Heart left ventricle (tissue), 16 donors: Measurements from ENCODE around the gene DYSF. TPM values are rescaled to one million over a fixed set of nuclear protein-coding genes. Genes with fewer than 3 reads are reported as not detected.

Experiments used
- ATAC-seq, 4 donors: fragments of 200-7000 bp; cut with Tn5 transposase; one replicate each; pipeline ENCODE4 v1.9.1; 2020 to 2022; ENCODE audit warnings: moderate library complexity in 4 of 4, mild to moderate bottlenecking in 3 of 4, moderate number of reproducible peaks in 1 of 4
- DNase-seq, 5 donors: peaks; one replicate each; pipeline ENCODE4 v3.0.0-alpha.2; 2020
- H3K27ac ChIP-seq, 12 donors: fragments of 200-600 bp; sonication (generic) in 4 of 12; one replicate each; pipeline versions ENCODE4 v1.5.0 to v1.8.0; 2016 to 2022; ENCODE audit warnings: mild to moderate bottlenecking in 2 of 12
- H3K27me3 ChIP-seq, 9 donors: fragments of 200-600 bp; sonication (generic) in 2 of 9; one replicate each; pipeline versions ENCODE4 v1.5.1 to v1.8.0; 2016 to 2022; ENCODE audit warnings: mild to moderate bottlenecking in 3 of 9
- H3K36me3 ChIP-seq, 9 donors: fragments of 200-600 bp; sonication (generic) in 2 of 9; one replicate each; pipeline versions ENCODE4 v1.5.0 to v1.8.0; 2018 to 2022; ENCODE audit warnings: mild to moderate bottlenecking in 2 of 9
- H3K4me1 ChIP-seq, 12 donors: fragments of 200-600 bp; sonication (generic) in 4 of 12; one replicate each; pipeline versions ENCODE4 v1.5.0 to v1.8.0; 2016 to 2022; ENCODE audit warnings: mild to moderate bottlenecking in 3 of 12
- H3K4me3 ChIP-seq, 12 donors: fragments of 200-600 bp; sonication (generic) in 4 of 12; one replicate each; pipeline versions ENCODE4 v1.5.0 to v1.8.0; 2017 to 2022; ENCODE audit warnings: mild to moderate bottlenecking in 9 of 12, moderate library complexity in 4 of 12
- H3K9me3 ChIP-seq, 12 donors: fragments of 200-600 bp; sonication (generic) in 4 of 12; one replicate each; pipeline versions ENCODE4 v1.5.0 to v1.8.0; 2016 to 2022; ENCODE audit warnings: mild to moderate bottlenecking in 1 of 12
- POLR2A ChIP-seq, 2 donors: fragments of 450-650 bp; IDR thresholded peaks; one replicate each; pipeline ENCODE4 v1.6.1; 2017; ENCODE audit warnings: antibody characterized with exemption in 2 of 2, mild to moderate bottlenecking in 2 of 2, moderate library complexity in 2 of 2
- WGBS, 4 donors: extraction: QIAGEN DNeasy Blood & Tissue Kit in 2 of 4; methylation state at CpG; one replicate each; pipeline versions ENCODE4 v1.1.5 to v1.1.7; 2013 to 2018; 5-methylcytosine and 5-hydroxymethylcytosine counted together
- intact Hi-C, 10 donors: fragments of 100-400 bp; cut with DNase I; formaldehyde crosslinking; loops; one replicate each; pipeline versions ENCODE4 v1.11.1 to v1.14.2; 2022
- polyA plus RNA-seq, 2 donors: library from polyadenylated mRNA; stranded (reverse); fragments of 200-250 nt; gene quantifications; one replicate each; pipeline ENCODE4 v1.2.3, GENCODE V29; 2013
- total RNA-seq, 9 donors: library from RNA; depleted of rRNA in 2 of 9; stranded (reverse); fragments of >200 nt in 2 of 9; fragmentation: NEBNext Ultra II Directional in 3 of 9; extraction: Animal tissue kit (Norgen Biotek cat#: 25700) in 3 of 9; gene quantifications; one replicate each; pipeline versions ENCODE4 v1.1.0 to v1.2.4, GENCODE V29; 2016 to 2023
- TF ChIP-seq, protein P1 (sequence below), 12 donors: fragments of 200-600 bp; sonication (generic) in 4 of 12; IDR thresholded peaks; one replicate each; pipeline versions ENCODE4 v1.5.0 to v1.8.0; 2018 to 2022; ENCODE audit warnings: antibody characterized with exemption in 12 of 12, mild to moderate bottlenecking in 5 of 12
- donor health status: ischemic (EF 13 %, LVEDD 7.1; RV severe dilation, severe dysfunction).
- donor health status: healthy with polysubstance abuse.
- donor health status: DM: no; HTN: yes; CAD: no.
- donor health status: DM: no; HTN: no; CAD: no.
- donor health status: ischemic (EF 25% LVEDD 6.9; RV normal size, moderate dysfunction).
- donor health status: ischemic (EF 25% LVEDD 5.7; RV mildly dilated, moderate dysfunction).
- donor health status: healthy.
- donor health status: DM: yes; HTN: yes; CAD: no.
- donor health status: ischemic (EF 35%, LVEDD 5.7; RV mildly dilated, moderate dysfunction).
- donor health status: nonischemic (EF 11% LVEDD 7.7; RV severe dilation, severe dysfunction).
- donor health status: DM: yes; HTN: yes; CAD: no.
- donor health status: PGD.
- donor health status: ischemic (EF 29% LVEDD 5.4; RV normal size, mild dysfunction).
- donor health status: nonischemic (EF 23%, LVEDD 6.1; RV moderate dilation, normal function).

The DYSF gene
- total and polyA plus RNA-seq, 11 donors = 25.5 to 99.9 (median 78.6) TPM

DNA sequence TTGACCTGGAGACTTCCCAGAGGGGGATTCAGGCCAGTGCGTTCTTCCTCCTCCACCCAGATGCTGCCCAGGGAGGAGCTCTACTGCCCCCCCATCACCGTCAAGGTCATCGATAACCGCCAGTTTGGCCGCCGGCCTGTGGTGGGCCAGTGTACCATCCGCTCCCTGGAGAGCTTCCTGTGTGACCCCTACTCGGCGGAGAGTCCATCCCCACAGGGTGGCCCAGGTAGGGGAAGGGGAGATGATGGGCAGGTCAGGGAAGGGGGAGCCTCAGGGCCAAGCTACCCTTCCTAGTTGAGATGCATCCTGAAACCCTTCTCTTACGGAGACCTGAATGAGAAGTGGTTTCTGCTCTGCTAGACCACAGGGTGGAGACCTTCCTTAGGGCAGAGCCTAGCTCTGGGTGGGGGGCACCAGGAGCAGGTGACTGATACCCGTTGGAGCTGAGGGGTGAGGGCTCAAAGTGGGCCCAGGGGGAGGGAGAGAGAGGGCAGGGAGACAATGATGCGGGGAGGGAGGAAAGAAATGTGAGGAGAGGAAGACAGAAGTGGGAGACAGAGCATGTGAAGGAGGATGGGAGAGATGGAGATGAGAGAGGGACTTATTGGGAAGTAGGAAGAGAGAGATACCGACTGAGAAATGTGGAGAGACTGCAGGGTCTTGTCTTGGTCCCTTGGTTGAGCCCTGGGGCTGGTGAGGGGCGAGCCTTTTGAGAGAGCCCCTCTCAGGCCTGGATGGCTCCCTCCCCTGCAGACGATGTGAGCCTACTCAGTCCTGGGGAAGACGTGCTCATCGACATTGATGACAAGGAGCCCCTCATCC is 159.4 kb downstream of the DYSF start:
- H3K4me1 ChIP-seq = peaks cover 18 to 50% (median 33%) of the 10 kb centered on the region in 12 donors
- intact Hi-C loops = loop anchor here in 9 of 10 donors (5.0 to 10.0 kb wide), 7 partner anchors 35 to 540 kb away; partner anchors contain the start of gene CYP26B1 (in 4 of the 9)

DNA sequence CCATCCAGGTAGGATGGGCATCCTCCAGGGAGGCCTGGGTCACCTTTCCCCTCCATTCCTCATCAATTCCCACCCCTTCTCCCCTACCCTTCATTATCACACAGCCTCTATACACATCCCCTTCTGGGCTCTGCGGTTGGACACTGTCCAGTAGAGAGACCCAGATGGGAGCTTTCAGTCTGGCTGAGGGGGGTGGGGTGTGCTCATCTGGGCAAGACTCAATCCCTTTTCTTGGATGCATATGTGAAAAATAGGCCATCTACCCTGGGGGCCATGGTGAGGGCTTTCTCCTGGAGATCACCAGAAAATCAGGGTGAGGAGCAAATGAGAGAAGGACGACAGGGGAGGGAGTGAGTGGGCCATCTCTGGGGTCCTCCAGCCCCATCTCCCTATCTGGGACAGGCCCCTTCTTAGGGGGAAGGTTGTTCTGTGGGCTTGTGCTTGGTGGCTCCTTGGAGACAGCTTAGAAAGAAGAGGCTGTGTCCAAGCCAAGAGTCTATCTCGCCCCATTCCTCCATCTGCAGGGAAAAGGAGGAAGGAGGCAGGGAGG is 160.1 kb downstream of the DYSF start:
- Histone ChIP-seq H3K4me3 (no peak overlapping the region), H3K27me3 (no peaks in the 10 kb centered on the region), H3K27ac (peak overlapping the region in 10 of 12 donors; percentile 78 to 96 (median 90)), H3K36me3 (peaks cover 0 to 28% (median 13%) of the 10 kb centered on the region in 9 donors), H3K9me3 (no peaks in the 10 kb centered on the region), H3K4me1 (peaks cover 18 to 46% (median 33%) of the 10 kb centered on the region in 12 donors)
- WGBS, 4 donors = 94 to 98% (median 95%) methylated on average over 3 of the region's 3 CpGs
- TF ChIP-seq, protein P1, sequence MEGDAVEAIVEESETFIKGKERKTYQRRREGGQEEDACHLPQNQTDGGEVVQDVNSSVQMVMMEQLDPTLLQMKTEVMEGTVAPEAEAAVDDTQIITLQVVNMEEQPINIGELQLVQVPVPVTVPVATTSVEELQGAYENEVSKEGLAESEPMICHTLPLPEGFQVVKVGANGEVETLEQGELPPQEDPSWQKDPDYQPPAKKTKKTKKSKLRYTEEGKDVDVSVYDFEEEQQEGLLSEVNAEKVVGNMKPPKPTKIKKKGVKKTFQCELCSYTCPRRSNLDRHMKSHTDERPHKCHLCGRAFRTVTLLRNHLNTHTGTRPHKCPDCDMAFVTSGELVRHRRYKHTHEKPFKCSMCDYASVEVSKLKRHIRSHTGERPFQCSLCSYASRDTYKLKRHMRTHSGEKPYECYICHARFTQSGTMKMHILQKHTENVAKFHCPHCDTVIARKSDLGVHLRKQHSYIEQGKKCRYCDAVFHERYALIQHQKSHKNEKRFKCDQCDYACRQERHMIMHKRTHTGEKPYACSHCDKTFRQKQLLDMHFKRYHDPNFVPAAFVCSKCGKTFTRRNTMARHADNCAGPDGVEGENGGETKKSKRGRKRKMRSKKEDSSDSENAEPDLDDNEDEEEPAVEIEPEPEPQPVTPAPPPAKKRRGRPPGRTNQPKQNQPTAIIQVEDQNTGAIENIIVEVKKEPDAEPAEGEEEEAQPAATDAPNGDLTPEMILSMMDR (IDR thresholded peaks at IDR 0.05) = no peak
- no peak for TF ChIP-seq POLR2A (IDR thresholded peaks at IDR 0.05)
- ATAC-seq = no peak
- peak in 3 of 5 donors; percentile 2 to 20 (median 13) for DNase-seq
- intact Hi-C loops = loop anchor here in 9 of 10 donors (5.0 to 10.0 kb wide), 7 partner anchors 34 to 539 kb away; partner anchors contain the start of gene CYP26B1 (in 4 of the 9)

More for the DNA sequence above, 159.4 kb downstream of the DYSF start:
- peak overlapping the region in 3 of 12 donors; percentile 3 to 84 (median 19) for H3K27ac ChIP-seq
- no peaks in the 10 kb centered on the region for H3K27me3 ChIP-seq
- TF ChIP-seq, protein P1 (IDR thresholded peaks at IDR 0.05) = no peak
- TF ChIP-seq POLR2A (IDR thresholded peaks at IDR 0.05) = no peak
- H3K4me3 ChIP-seq = no peak overlapping the region
- 92 to 96% (median 94%) methylated on average over 16 to 17 of the region's 17 CpGs for WGBS, 4 donors
- DNase-seq (peak in 3 of 5 donors; percentile 3 to 45 (median 16)), ATAC-seq (no peak)
- no peaks in the 10 kb centered on the region for H3K9me3 ChIP-seq
- peaks cover 0 to 28% (median 13%) of the 10 kb centered on the region in 9 donors for H3K36me3 ChIP-seq

DNA sequence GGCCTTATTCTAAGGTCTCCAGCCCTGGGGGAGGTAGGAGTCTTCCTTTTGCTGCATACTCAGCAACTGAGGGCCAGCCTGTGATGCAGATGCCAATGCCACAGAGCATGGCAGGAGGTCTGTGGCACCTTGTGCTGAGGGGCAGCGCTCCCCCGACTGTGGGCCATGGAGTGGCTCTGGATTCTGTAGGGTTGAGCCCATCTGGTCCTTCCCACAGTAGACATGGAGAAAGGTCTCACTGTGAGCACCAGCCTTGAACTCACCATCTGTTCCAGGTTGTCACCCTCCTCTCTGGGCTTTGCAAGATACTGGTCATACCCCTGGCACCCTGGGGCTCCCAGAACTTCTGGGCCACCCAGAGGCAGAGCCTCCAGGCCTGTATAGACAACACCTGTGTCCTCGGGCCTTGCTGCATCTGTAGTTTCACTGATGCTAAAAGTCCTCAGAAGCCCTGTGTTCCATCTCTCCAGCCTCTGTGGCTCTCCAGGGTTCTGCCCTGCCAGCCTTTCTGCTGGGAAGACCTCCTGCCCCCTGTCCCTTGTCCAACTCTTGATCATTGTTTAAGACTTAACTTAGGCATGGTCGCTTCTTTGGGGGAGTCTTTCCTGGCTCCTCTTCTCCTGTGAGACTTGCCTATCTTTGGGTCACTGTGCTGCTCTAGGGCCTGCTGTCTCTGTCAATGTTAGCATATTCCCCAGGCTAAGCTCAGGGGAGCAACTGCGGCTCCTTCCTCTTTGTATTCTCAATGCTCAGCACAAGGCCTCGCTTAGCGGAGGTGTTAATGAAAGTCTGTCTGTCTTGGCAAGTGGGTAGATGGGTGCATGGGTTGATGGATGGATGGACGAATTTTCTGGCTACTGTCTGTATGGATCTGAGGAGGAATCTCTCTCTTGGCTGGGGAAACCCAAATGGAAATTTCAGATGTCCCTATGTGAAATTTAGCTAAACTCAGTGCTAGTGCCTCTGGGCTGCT is 160.9 kb downstream of the DYSF start:
- Histone ChIP-seq H3K4me3 (no peak overlapping the region), H3K4me1 (peaks cover 18 to 49% (median 39%) of the 10 kb centered on the region in 12 donors), H3K9me3 (no peaks in the 10 kb centered on the region), H3K27me3 (no peaks in the 10 kb centered on the region), H3K36me3 (peaks cover 0 to 28% (median 13%) of the 10 kb centered on the region in 9 donors), H3K27ac (peak overlapping the region in 11 of 12 donors; percentile 78 to 96 (median 89))
- intact Hi-C loops = loop anchor here in 9 of 10 donors (5.0 to 10.0 kb wide), 7 partner anchors 33 to 538 kb away; partner anchors contain the start of gene CYP26B1 (in 4 of the 9)
- no peak for TF ChIP-seq POLR2A (IDR thresholded peaks at IDR 0.05)
- TF ChIP-seq, protein P1 (IDR thresholded peaks at IDR 0.05) = no peak
- WGBS, 4 donors = 77 to 81% (median 78%) methylated on average over 8 of the region's 8 CpGs
- ATAC-seq (no peak), DNase-seq (peak in 3 of 5 donors; percentile 4 to 40 (median 14))
